ENCODE data around the gene STON2. TPM values are rescaled to one million over a fixed set of nuclear protein-coding genes. Genes with fewer than 3 reads are reported as not detected.
"Not testable (repeated sequence)": the region's sequence is repeated elsewhere in the genome, so short reads cannot be mapped to it uniquely, and the experiment has no call there.

Gene STON2
- total RNA-seq, 1 experiment from 2014 or later = not detected

DNA sequence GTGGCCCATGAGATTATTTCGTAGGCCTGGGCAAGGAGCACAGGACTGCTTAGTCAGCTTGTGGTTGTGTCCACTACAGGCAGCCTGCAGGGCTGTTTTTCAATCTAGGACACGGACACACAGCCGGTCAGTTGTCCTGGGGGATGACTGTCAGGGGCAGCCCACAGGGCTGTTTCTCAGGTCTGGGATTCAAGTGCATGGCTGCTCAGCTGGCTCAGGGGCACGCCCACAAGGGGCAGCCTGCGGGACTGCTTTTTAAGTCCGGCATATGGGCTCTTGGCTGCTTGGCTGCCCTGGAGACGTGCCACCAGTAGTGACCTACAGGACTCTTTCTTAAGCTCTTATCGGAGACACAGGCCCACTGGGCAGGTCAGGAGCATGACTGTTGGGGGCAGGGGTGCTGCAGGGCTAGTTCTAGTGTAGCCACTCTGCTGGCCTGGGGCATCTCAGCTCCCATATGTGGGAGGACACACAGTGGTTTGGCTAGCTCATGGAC lies 152.8 kb downstream of the STON2 start:
- H3K4me3 ChIP-seq = no peak overlapping the region
- H3K36me3 ChIP-seq = no peaks in the 10 kb centered on the region
- no peaks in the 10 kb centered on the region for H3K9me3 ChIP-seq
- no peaks in the 10 kb centered on the region for H3K27me3 ChIP-seq
- no peak for DNase-seq

DNA sequence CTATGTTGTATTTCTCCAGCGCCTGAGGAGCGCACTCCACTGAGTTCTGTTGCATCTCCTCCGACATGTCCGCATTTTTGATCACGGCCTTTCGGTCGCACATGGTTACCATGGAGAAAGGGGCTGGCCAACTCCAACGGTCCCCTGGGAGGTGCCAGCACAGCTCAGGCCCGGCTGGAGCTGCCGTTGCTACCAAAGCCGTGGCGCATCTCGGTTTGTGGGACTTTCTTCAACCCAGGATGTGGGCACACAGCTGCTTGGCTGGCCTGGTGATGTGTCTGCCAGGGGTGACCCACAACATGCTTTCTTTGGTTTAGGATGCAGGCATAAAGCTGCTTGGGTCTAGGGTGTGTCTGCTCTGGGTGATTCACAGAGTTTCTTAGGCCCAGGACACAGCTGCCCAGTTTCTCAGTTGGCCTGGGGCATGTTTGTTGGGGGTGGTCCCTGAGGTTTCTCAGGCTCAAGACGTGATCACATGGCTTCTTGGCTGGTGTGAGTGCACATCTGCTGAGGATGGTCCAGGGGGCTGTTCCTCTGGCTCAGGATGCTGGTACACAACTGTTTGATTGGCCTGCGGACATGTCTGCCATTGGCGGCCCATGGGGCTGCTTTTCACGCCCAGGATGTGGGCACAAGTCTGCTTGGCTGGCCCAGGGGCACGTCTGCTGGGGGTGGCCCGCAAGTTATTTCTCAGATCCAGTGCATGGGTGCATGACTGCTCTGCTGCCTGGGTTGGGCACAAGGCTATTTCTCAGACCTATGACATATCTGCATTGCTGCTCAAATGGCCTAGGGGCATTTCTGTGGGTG lies 153.5 kb downstream of the STON2 start:
- H3K4me3 ChIP-seq = no peak overlapping the region
- peak; percentile 55 for DNase-seq
- no peaks in the 10 kb centered on the region for H3K36me3 ChIP-seq
- no peaks in the 10 kb centered on the region for H3K27me3 ChIP-seq
- no peaks in the 10 kb centered on the region for H3K9me3 ChIP-seq

DNA sequence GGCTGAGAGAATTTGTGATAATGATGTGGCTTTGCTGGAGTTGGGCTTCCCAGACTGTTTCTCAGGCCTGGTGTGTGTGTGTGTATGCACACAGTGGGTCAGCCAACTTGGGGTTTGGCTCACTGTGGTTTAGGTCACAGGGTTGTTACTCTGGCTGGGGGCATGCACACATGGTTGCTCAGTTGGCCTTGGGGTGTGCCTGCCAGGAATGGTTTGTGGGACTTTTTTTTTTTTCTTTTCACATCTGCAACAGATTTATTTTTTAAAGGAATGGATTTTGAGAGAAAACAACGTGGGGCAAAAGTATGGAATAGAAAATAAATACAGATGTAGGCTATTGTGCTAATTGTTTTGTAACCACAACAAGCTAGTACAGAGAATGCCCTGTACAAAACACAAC lies 154.4 kb downstream of the STON2 start:
- no peak for DNase-seq

DNA sequence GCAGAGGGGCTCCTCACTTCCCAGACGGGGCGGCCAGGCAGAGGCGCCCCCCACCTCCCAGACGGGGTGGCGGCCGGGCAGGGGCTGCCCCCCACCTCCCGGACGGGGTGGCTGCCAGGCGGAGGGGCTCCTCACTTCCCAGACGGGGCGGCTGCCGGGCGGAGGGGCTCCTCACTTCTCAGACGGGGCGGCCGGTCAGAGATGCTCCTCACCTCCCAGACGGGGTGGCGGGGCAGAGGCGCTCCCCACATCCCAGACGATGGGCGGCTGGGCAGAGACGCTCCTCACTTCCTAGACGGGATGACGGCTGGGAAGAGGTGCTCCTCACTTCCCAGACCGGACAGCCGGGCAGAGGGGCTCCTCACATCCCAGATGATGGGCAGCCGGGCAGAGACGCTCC lies 155.7 kb downstream of the STON2 start:
- not testable (repeated sequence) for H3K36me3 ChIP-seq, H3K9me3 ChIP-seq, H3K27me3 ChIP-seq, H3K4me3 ChIP-seq, DNase-seq

More for the DNA sequence above, 154.4 kb downstream of the STON2 start:
- Histone ChIP-seq H3K27me3 (no peaks in the 10 kb centered on the region), H3K4me3 (no peak overlapping the region), H3K36me3 (no peaks in the 10 kb centered on the region), H3K9me3 (no peaks in the 10 kb centered on the region)

DNA sequence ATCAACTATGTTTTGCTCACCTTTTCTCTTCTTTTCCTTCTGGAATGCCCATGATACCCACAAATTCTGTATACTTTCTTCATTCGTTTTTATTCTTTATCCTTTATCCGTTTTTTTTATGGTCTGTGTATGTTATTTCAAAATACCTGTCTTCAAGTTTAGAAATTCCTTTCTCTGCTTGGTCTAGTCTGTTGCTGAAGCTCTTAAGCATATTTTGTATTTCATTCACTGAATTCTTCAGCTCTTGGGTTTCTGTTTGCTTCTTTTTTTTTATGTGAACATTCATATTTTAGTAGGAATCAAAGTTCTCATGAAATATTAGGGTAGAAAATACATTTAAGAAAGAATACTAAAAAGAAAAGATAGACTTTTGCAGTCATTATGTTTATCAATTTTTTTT lies 156.6 kb downstream of the STON2 start:
- DNase-seq = no peak
- Histone ChIP-seq H3K4me3 (no peak overlapping the region), H3K36me3 (no peaks in the 10 kb centered on the region), H3K27me3 (no peaks in the 10 kb centered on the region), H3K9me3 (no peaks in the 10 kb centered on the region)

DNA sequence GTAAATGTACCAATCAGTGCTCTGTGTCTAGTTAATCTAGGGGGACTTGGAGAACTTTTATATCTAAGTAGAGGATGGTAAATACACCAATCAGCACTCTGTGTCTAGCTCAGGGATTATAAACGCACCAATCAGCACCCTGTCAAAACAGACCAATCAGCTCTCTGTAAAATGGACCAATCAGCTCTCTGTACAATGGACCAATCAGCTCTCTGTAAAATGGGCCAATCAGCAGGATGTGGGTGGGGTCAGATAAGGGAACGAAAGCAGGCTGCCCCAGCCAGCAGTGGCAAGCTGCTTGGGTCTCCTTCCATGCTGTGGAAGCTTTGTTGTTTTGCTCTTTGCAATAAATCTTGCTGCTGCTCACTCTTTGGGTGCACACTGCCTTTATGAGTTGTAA lies 163.3 kb downstream of the STON2 start:
- DNase-seq, H3K4me3 ChIP-seq, H3K9me3 ChIP-seq, H3K27me3 ChIP-seq, H3K36me3 ChIP-seq: not testable (repeated sequence)

DNA sequence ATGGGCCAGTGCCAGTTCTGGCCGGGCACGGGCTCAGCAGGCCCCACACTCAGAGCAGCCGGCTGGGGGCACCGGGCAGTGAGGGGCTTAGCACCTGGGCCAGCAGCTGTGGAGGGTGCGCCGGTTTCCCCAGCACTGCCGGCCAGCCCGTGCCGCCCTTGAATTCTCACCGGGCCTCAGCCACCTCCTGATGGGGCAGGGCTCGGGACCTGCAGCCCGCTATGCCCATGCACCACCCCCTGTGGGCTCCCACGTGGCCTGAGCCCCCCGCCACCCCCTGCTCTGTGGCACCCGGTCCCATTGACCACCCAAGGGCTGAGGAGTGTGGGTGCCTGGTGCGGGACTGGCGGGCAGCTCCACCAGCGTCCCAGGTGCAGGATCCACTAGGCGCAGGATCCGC lies 164.0 kb downstream of the STON2 start:
- Histone ChIP-seq H3K36me3 (no peaks in the 10 kb centered on the region), H3K4me3 (no peak overlapping the region), H3K27me3 (no peaks in the 10 kb centered on the region), H3K9me3 (no peaks in the 10 kb centered on the region)
- DNase-seq = no peak

DNA sequence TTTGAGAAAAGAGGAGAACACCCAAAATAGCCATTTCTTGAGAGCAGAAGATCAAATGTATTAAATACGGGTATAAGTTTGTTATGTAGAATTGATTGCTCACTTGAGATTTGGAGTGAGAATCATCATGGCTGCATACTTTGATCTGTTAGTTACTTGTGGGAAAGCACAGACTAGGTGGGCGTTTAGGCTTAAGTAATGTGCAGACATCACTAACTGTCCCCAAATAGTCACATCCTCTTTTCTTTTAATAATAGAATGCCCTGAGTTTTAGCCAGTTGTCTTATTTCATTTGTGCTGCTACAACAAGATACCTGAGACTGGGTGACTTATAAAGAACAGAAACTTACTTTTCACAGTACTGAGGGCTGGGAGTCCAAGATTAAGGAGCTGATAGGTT lies 165.0 kb downstream of the STON2 start:
- Histone ChIP-seq H3K4me3 (no peak overlapping the region), H3K27me3 (no peaks in the 10 kb centered on the region), H3K9me3 (no peaks in the 10 kb centered on the region), H3K36me3 (no peaks in the 10 kb centered on the region)
- no peak for DNase-seq

DNA sequence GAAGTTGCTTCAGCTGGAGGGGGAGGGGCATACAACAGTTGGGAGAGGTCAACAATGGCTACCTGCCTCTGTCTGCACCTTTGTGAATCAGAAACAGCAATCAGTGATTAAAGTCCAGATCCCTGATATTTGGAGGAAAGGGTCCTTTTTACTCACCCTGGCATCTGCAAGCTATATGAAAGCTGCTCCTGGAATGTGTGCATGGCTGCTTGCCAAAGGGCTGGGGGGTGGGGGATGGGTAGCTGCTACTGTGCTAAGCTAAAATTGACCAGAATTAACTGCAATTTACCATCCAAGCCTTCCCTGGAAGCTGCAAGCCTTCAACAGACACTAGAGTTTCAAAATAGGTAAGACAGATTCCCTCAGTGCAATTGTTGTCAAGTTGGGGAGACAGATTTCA lies 165.8 kb downstream of the STON2 start:
- DNase-seq = no peak
- Histone ChIP-seq H3K4me3 (no peak overlapping the region), H3K27me3 (no peaks in the 10 kb centered on the region), H3K36me3 (no peaks in the 10 kb centered on the region), H3K9me3 (no peaks in the 10 kb centered on the region)

DNA sequence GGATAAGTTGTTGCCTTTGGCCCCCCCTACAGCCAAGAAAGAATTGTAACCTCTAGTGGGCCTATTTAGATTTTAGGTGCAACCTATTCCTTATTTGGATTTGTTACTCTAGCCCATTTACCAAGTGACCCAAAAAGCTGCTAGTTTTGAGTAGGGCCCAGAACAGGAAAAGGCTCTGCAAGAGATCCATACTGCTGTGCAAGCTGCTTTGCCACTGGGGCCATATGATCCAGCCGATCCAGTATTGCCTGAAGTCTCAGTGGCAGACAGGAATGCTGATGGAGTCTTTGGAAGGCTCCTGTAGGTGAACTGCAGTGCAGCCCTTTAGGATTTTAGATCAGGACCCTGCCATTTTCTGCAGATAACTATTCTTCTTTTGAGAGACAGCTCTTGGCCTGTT lies 166.5 kb downstream of the STON2 start:
- no peak for DNase-seq
- no peaks in the 10 kb centered on the region for H3K27me3 ChIP-seq
- no peaks in the 10 kb centered on the region for H3K9me3 ChIP-seq

DNA sequence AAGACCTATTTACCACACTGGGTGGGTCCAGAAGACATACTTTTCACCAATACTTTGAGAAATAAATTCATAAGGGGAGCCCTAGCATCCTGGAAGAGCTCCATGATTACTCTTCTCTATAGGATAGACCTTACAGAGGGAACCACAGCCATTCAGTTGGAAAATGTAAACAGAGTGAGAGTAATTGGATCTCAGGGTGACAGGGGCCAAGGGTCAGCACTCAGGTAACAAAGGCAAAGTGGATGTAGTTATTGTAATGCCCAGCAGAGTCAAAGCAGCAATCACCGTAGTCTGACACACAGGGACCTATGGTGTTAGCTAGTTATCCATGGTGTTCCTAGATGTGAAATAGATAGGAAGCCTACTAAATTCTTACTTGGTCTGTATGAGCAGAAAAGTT lies 168.6 kb downstream of the STON2 start:
- Histone ChIP-seq H3K4me3 (no peak overlapping the region), H3K9me3 (no peaks in the 10 kb centered on the region), H3K27me3 (no peaks in the 10 kb centered on the region), H3K36me3 (no peaks in the 10 kb centered on the region)
- DNase-seq = no peak

More for the DNA sequence above, 166.5 kb downstream of the STON2 start:
- H3K36me3 ChIP-seq = no peaks in the 10 kb centered on the region
- H3K4me3 ChIP-seq = no peak overlapping the region

DNA sequence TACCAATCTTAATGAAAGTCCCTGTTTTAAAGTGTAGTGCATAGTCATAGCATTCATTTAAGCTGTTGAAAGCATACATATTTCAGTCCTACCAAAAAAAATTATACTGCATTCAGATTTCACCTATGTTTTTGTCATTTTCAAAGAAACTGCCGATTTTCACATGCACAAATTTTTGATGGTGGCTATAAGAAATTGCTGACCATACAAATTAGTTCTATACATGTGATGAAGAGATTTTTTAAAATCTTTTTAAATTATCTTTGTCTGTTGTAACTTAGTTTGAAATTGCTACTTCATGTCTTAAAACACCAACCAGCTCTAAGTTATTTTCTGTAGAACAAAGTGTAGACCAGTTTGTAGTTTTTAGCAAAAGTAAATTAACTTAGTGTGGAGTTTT lies 175.9 kb downstream of the STON2 start:
- Histone ChIP-seq H3K9me3 (no peaks in the 10 kb centered on the region), H3K27me3 (no peaks in the 10 kb centered on the region), H3K36me3 (no peaks in the 10 kb centered on the region), H3K4me3 (no peak overlapping the region)
- DNase-seq = no peak

DNA sequence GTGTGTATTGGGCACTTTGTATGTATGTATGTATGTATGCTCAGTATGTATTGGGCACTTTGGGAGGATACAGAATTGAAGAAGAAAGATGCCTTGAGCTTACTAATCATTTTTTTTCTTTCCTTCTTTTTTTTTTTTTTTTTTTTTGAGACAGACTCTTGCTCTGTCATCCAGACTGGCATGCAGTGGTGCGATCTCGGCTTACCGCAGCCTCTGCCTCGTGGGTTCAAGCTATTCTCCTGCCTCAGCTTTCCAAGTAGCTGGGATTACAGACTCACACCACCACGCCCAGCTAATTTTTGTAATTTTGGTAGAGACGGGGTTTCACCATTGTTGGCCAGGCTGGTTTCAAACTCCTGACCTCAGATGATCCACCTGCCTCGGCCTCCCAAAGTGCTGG lies 176.3 kb downstream of the STON2 start:
- not testable (repeated sequence) for H3K36me3 ChIP-seq, H3K9me3 ChIP-seq, H3K4me3 ChIP-seq, DNase-seq, H3K27me3 ChIP-seq

DNA sequence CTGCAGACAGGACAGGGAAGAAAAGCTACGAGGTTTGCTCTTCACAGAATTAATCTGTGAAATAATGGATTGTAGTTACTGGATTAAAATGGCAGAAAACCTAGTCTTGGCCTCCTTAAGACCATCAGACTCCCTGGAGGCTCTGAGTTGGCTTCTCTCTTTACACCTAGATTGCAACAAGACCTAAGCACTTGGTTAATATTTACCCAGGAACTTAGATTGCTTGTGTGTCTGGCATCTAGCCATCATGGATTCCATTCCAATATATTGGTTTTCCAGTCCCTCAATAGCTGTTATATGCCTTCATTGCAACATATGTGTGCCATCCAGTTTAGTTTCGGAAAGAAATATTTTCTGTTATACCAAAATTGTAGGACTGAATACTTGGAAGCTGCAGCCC lies 177.4 kb downstream of the STON2 start:
- no peaks in the 10 kb centered on the region for H3K36me3 ChIP-seq
- no peak for DNase-seq
- H3K4me3 ChIP-seq = no peak overlapping the region
- no peaks in the 10 kb centered on the region for H3K9me3 ChIP-seq
- no peaks in the 10 kb centered on the region for H3K27me3 ChIP-seq

DNA sequence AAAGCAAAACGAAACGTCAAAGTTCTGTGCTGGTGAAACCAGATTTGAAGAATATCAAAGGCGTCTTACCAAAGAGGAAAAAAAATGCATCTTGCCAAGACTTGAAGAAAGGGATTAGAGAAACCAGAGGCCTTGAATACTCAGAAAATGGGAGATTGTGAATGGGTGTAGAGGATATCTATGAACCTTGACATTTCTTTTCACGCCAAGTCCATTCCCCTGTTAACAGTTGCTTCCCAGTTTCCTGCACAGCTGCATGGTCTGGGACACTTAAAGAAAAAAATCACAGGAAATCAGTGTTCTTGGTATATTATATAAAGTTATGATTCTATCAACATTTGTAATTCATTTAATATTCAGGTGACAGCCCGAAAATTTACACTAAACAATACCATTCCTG lies 178.0 kb downstream of the STON2 start:
- DNase-seq = no peak
- H3K9me3 ChIP-seq = no peaks in the 10 kb centered on the region
- H3K36me3 ChIP-seq = no peaks in the 10 kb centered on the region; the same call in 1 of the 2 replicates
- no peaks in the 10 kb centered on the region for H3K27me3 ChIP-seq
- no peak overlapping the region; the same call in 1 of the 2 replicates for H3K4me3 ChIP-seq

DNA sequence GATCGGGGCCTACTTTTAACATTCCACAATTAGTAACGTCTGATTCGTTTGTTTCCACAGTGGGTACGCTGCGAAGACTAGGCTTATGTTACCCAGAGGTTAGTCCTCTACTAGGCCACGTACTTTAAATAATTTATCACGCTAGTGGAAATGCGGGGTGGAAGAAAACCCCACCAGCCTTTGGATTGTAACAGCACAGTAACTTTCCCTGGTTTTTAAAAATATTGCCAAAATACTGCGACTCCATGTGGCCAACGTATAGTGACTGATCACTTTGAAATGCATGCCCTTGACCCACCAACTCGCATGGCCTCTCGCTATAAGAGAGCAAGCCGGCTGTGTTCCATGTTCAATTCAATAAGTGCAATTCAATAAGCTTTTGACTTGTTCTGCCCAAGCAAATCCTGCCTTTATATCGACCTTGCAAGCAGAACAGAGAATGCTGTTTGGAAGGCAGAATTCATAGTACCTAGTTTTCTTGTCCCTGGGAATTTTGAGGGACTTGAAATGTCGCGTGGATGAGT lies 178.5 kb downstream of the STON2 start:
- Histone ChIP-seq H3K27me3 (no peaks in the 10 kb centered on the region), H3K4me3 (peak overlapping the region; percentile 54), H3K9me3 (no peaks in the 10 kb centered on the region), H3K36me3 (no peaks in the 10 kb centered on the region; the same call in 1 of the 2 replicates)
- no peak for DNase-seq

DNA sequence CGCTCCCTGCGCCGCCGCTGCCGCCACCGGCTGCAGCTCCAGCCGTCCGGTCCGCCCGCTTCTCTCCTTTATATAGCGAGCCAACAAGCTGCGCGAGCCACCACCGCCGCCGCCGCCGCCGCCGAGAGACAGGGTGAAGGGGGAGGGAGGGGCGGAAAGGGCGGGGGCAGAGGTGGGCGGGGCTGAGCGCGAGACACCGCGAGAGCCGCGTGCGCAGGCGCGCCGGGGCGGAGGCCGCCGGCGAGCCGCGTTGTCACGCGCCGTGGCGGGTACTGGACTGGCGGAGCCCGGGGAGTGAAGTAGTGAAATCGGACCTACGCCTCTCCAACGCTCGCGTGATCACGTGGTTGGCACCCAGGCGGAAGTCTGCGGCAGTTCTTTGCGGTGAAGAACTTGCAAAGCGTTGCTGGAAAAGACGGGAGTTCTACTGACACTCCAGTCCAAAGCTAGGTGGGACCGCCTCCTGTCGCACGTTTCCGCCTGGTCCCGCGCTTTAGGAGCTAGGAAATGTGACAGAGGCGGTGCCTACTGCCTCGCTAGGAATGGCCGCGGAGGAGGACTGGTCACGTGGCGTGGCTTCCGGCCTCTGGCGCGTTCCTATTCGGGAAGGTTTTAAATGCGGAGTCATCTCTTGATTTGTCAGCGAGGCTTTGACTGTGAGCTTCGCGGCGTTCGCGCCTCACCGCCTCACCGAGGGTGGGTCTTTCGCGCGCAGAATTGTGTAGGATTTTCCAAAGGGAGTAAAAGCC lies 179.1 kb downstream of the STON2 start, which contains the start of gene GTF2A1:
TSS of gene GTF2A1 (minus strand) at position 130 of the 749 bp plus-strand sequence. CDS start 441 bp downstream, outside the sequence.
- H3K27me3 ChIP-seq = no peaks in the 10 kb centered on the region
- H3K9me3 ChIP-seq = no peaks in the 10 kb centered on the region
- peak within 1 kb of the TSS; percentile 74 for H3K4me3 ChIP-seq
- peaks cover 5% of the 10 kb centered on the region for H3K36me3 ChIP-seq
- DNase-seq = peak; percentile 92

DNA sequence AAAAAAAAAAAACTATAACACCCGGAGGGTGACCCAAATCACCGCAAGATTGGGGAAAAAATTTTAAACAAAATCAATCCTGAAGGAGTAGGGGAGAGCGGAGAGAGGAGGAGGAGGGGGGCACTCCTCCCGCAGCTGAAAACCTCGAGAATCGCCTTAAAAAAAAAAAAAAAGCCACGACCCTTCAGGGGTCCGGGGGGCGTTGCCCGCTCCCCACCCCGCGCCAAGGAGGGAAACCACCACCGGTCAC lies 179.6 kb downstream of the STON2 start:
- Histone ChIP-seq H3K4me3 (peak overlapping the region; percentile 54), H3K27me3 (no peaks in the 10 kb centered on the region), H3K9me3 (no peaks in the 10 kb centered on the region), H3K36me3 (peaks cover 10% of the 10 kb centered on the region)
- no peak for DNase-seq
